Astrocyte (in vitro differentiated cells and primary cell): ENCODE data around the gene ZC3H13.

Experiments
- CTCF ChIP-seq: IDR thresholded peaks from 2 replicates; pipeline ENCODE4 v1.5.1; 2011; ENCODE audit warnings: low read depth, mild to moderate bottlenecking, inconsistent platforms, low read length, moderate library complexity; ENCODE audit not compliant: insufficient read depth
- EZH2 ChIP-seq: IDR thresholded peaks from 2 replicates; pipeline ENCODE4 v1.6.1; 2012; ENCODE audit warnings: mild to moderate bottlenecking, low read length, inconsistent platforms; ENCODE audit not compliant: insufficient read depth

DNA sequence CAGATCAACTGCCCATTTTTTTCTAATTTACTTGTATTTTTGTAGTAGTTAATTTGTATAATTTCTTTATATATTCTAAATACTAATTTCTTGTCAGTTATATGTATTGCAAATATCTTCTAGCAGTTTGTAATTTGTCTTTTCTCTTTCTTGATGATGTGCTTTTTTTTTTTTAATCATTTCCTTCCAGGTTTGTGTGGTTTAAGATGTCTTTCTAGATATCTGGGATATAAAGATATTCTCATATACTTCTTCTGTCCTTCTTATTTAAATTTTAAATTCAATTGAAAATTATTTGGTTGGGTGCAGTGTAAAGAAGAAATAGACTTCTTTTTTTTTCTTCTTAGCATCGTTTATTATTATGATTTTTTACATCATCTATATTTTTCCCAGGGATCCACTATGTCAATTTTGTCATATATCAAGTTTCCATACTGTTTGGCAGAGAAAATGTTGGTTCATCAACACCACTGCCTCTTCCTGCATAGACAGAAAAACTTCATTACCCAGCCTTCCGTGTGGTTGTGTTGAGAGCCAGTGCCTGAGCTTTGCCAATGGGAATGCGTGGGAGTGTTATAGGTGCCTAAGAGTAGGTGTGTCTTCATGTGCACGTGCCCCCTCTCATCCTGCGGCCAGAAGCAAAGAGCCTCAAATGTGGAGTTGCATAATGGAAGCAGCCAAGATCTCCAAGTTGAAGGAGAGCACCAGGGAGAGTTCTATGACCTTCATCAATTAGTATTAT, 36.4 kb upstream of the ZC3H13 start:
- no peak for TF ChIP-seq CTCF
- no peak for TF ChIP-seq EZH2
